Activated CD4-positive, CD25-positive, alpha-beta regulatory T cell (primary cell): ENCODE measurements around the gene PRL.

ENCODE experiments used
- DNase-seq, 4 experiments: peaks; one replicate each; lab custom pipeline; 2025; lab: John Stamatoyannopoulos, UW

PRL gene

GRCh38 chr6:22294301-22294700 is 2.5 kb downstream of the PRL start:
- DNase-seq = no peak

GRCh38 chr6:22290045-22290444 is 6.8 kb downstream of the PRL start:
- no peak for DNase-seq

- DNase-seq = no peak
These were observed 8.1 kb downstream of the PRL start for GRCh38 chr6:22288721-22289120.

- no peak for DNase-seq
These were observed 12.2 kb downstream of the PRL start for GRCh38 chr6:22284666-22285065.

- DNase-seq = no peak
These were observed 15.3 kb downstream of the PRL start for GRCh38 chr6:22281341-22282085.

GRCh38 chr6:22279427-22279826 is 17.4 kb downstream of the PRL start:
- DNase-seq = no peak

GRCh38 chr6:22271081-22271480 is 25.8 kb downstream of the PRL start:
- DNase-seq = no peak

- no peak for DNase-seq
These were observed 33.1 kb downstream of the PRL start for GRCh38 chr6:22263748-22264147.

- DNase-seq = no peak
These were observed 42.0 kb downstream of the PRL start for GRCh38 chr6:22254886-22255285.

- DNase-seq = no peak
These were observed 42.7 kb downstream of the PRL start for GRCh38 chr6:22253955-22254655.

GRCh38 chr6:22251348-22251747 is 45.5 kb downstream of the PRL start:
- no peak for DNase-seq

GRCh38 chr6:22250486-22250885 is 46.4 kb downstream of the PRL start:
- no peak for DNase-seq

- DNase-seq = no peak
These were observed 47.0 kb downstream of the PRL start for GRCh38 chr6:22249711-22250350.

GRCh38 chr6:22248513-22249308 is 48.1 kb downstream of the PRL start:
- no peak for DNase-seq

GRCh38 chr6:22247916-22248482 is 48.8 kb downstream of the PRL start:
- no peak for DNase-seq

- no peak for DNase-seq
These were observed 56.8 kb downstream of the PRL start for GRCh38 chr6:22240025-22240424.

- DNase-seq = no peak
These were observed 57.4 kb downstream of the PRL start for GRCh38 chr6:22239261-22239921.

GRCh38 chr6:22238861-22239260 is 58.0 kb downstream of the PRL start:
- no peak for DNase-seq

- DNase-seq = no peak
These were observed 59.3 kb downstream of the PRL start for GRCh38 chr6:22237526-22237925.
